IMR-90 (cell line): ENCODE results near the gene RTEL1. TPM values are rescaled to one million over a fixed set of nuclear protein-coding genes. Genes with fewer than 3 reads are reported as not detected.

Experiments used
- ATAC-seq: fragments of 200-7000 bp; cut with Tn5 transposase; 2 replicates; pipeline ENCODE4 v1.9.1; 2020; ENCODE audit warnings: low read depth, mild to moderate bottlenecking, moderate library complexity
- BruUV-seq: library from RNA; stranded (reverse); fragments of 400-500 nt; replicated peaks from 2 replicates; lab custom pipeline; 2021; lab: Mats Ljungman, UMichigan
- CTCF ChIA-PET: fragments of 300-600 bp; formaldehyde crosslinking; extraction: SDS; loops from one replicate; lab custom pipeline; 2021; ENCODE audit warnings: antibody characterized with exemption; lab: Yijun Ruan, JAX
- POLR2A ChIA-PET: fragments of 300-600 bp; sonication (Branson Sonifier 250); formaldehyde crosslinking; loops from one replicate; lab custom pipeline; 2022; ENCODE audit warnings: antibody characterized with exemption; ENCODE audit not compliant: unreplicated experiment; lab: Charles Lee
- DNase-seq: peaks from one replicate; pipeline ENCODE4 v3.0.0; 2013
- H2AFZ ChIP-seq: replicated peaks from 2 replicates; pipeline ENCODE3; 2013; ENCODE audit warnings: low read length, mild to moderate bottlenecking; ENCODE audit not compliant: poor library complexity
- H2AK5ac ChIP-seq: 2 replicates; pipeline ENCODE4 v1.6.1; 2013; ENCODE audit warnings: low read depth, low read length, inconsistent platforms
- H2AK9ac ChIP-seq: replicated peaks from 2 replicates; pipeline ENCODE3; 2013; ENCODE audit warnings: mild to moderate bottlenecking, low read depth, low read length, moderate library complexity; ENCODE audit not compliant: poor library complexity
- H2BK120ac ChIP-seq: 2 replicates; pipeline ENCODE4 v1.6.1; 2013; ENCODE audit warnings: low read depth, low read length, inconsistent platforms
- H2BK15ac ChIP-seq: 3 replicates; pipeline ENCODE4 v1.6.1; 2013; ENCODE audit warnings: low read depth, low read length, inconsistent platforms
- H2BK20ac ChIP-seq: 2 replicates; pipeline ENCODE4 v1.6.1; 2013; ENCODE audit warnings: low read depth, mild to moderate bottlenecking, inconsistent platforms, low read length, moderate library complexity
- H2BK5ac ChIP-seq: 2 replicates; pipeline ENCODE4 v1.6.1; 2013; ENCODE audit warnings: mild to moderate bottlenecking, low read depth, low read length, inconsistent platforms; ENCODE audit not compliant: poor library complexity, severe bottlenecking
- H3K14ac ChIP-seq: replicated peaks from 2 replicates; pipeline ENCODE4 v1.6.1; 2013; ENCODE audit warnings: low read depth, low read length, inconsistent platforms
- H3K18ac ChIP-seq: 2 replicates; pipeline ENCODE4 v1.6.1; 2013; ENCODE audit warnings: low read depth, low read length, control low read depth
- H3K23ac ChIP-seq: 2 replicates; pipeline ENCODE4 v1.6.1; 2013; ENCODE audit warnings: low read depth, low read length, inconsistent platforms
- H3K27ac ChIP-seq: 2 replicates; pipeline ENCODE4 v1.5.1; 2013; ENCODE audit warnings: mild to moderate bottlenecking, control low read depth, low read length; ENCODE audit not compliant: insufficient read depth
- H3K27me3 ChIP-seq: 2 replicates; pipeline ENCODE4 v1.6.1; 2013; ENCODE audit warnings: low read length; ENCODE audit not compliant: control insufficient read depth, insufficient read depth
- H3K36me3 ChIP-seq: 2 replicates; pipeline ENCODE4 v1.6.1; 2013; ENCODE audit warnings: low read length, mixed read lengths; ENCODE audit not compliant: control insufficient read depth, insufficient read depth
- H3K4ac ChIP-seq: 2 replicates; pipeline ENCODE4 v1.6.1; 2013; ENCODE audit warnings: low read depth, low read length, inconsistent platforms
- H3K4me1 ChIP-seq: 2 replicates; pipeline ENCODE4 v1.6.1; 2013; ENCODE audit warnings: low read length, mixed read lengths; ENCODE audit not compliant: control insufficient read depth, insufficient read depth
- H3K4me2 ChIP-seq: 2 replicates; pipeline ENCODE4 v1.6.1; 2013; ENCODE audit warnings: low read depth, mild to moderate bottlenecking, control low read depth, low read length, moderate library complexity
- H3K4me3 ChIP-seq: 2 replicates; pipeline ENCODE4 v1.5.1; 2013; ENCODE audit warnings: low read depth, mild to moderate bottlenecking, control low read depth, low read length, moderate library complexity; ENCODE audit not compliant: insufficient read depth
- H3K56ac ChIP-seq: 2 replicates; pipeline ENCODE4 v1.6.1; 2013; ENCODE audit warnings: low read length, inconsistent platforms; ENCODE audit not compliant: insufficient read depth; ENCODE audit errors: extremely low read depth
- H3K79me1 ChIP-seq, 2 experiments: 2 replicates each; pipeline ENCODE4 v1.6.1; 2013; ENCODE audit warnings: low read length in 2 of 2, inconsistent platforms in 1 of 2, low read depth in 1 of 2
- H3K9ac ChIP-seq: 2 replicates; pipeline ENCODE4 v1.6.1; 2013; ENCODE audit warnings: low read depth, low read length, control low read depth
- H3K9me1 ChIP-seq: 2 replicates; pipeline ENCODE4 v1.6.1; 2013; ENCODE audit warnings: low read length, inconsistent platforms; ENCODE audit not compliant: insufficient read depth
- H3K9me3 ChIP-seq: 2 replicates; pipeline ENCODE4 v1.6.1; 2013; ENCODE audit warnings: low read length; ENCODE audit not compliant: control insufficient read depth, insufficient read depth
- H4K20me1 ChIP-seq: 2 replicates; pipeline ENCODE4 v1.6.1; 2013; ENCODE audit warnings: low read length, inconsistent platforms; ENCODE audit not compliant: insufficient read depth
- H4K5ac ChIP-seq: 2 replicates; pipeline ENCODE4 v1.6.1; 2013; ENCODE audit warnings: mild to moderate bottlenecking, low read depth, low read length, control low read depth
- H4K8ac ChIP-seq, 2 experiments: 2 replicates each; pipeline ENCODE4 v1.6.1; 2013; ENCODE audit warnings: low read depth in 2 of 2, low read length in 2 of 2, control low read depth in 1 of 2, inconsistent platforms in 1 of 2
- H4K91ac ChIP-seq: 2 replicates; pipeline ENCODE4 v1.6.1; 2013; ENCODE audit warnings: low read depth, low read length, inconsistent platforms; ENCODE audit not compliant: insufficient read depth
- BHLHE40 ChIP-seq: fragments of 150-350 bp; IDR thresholded peaks from 2 replicates; pipeline ENCODE4 v1.6.1; 2016; ENCODE audit warnings: mild to moderate bottlenecking, low read depth, low read length
- FOS ChIP-seq: fragments of 150-350 bp; IDR thresholded peaks from 2 replicates; pipeline ENCODE4 v1.6.1; 2016; ENCODE audit warnings: low read depth, low read length
- MAFK ChIP-seq: IDR thresholded peaks from 2 replicates; pipeline ENCODE4 v1.6.1; 2012; ENCODE audit warnings: low read depth, low read length, improper control_type of control experiment
- MAZ ChIP-seq: IDR thresholded peaks from 2 replicates; pipeline ENCODE4 v1.6.1; 2012; ENCODE audit warnings: low read depth, mild to moderate bottlenecking, low read length, improper control_type of control experiment, moderate library complexity, borderline replicate concordance
- SMC3 ChIP-seq: fragments of 150-350 bp; IDR thresholded peaks from 2 replicates; pipeline ENCODE4 v1.6.1; 2016; ENCODE audit warnings: low read depth, mild to moderate bottlenecking, antibody characterized with exemption, low read length, moderate library complexity
- WGBS, 2 experiments: methylation state at CpG; one replicate each; pipeline versions ENCODE4 v1.1.5 to v1.1.7; 2013; ENCODE audit warnings: missing lambda C conversion rate in 2 of 2; ENCODE audit not compliant: insufficient read length in 1 of 2; ENCODE audit errors: extremely low coverage in 2 of 2; 5-methylcytosine and 5-hydroxymethylcytosine counted together
- dilution Hi-C: fragments of 300-500 bp; cut with HindIII; formaldehyde crosslinking; loops from one replicate; pipeline ENCODE4 v1.14.3; 2018; ENCODE audit warnings: low sequenced_read_pairs; ENCODE audit not compliant: unreplicated experiment
- in situ Hi-C: fragments of 300-500 bp; cut with MboI; formaldehyde crosslinking; loops from 3 replicates; pipeline ENCODE4 v1.14.3; 2019; ENCODE audit warnings: low sequenced_read_pairs, inconsistent platforms, mixed read lengths
- intact Hi-C: fragments of 100-400 bp; cut with micrococcal nuclease; formaldehyde crosslinking; loops from 2 replicates; pipeline ENCODE4 v1.10.0; 2022
- polyA plus RNA-seq, 3 experiments: library from polyadenylated mRNA; depleted of rRNA; stranded (reverse); fragments of >200 nt; gene quantifications; 2 replicates each; pipeline ENCODE4 v1.2.3, GENCODE V29; 2012; ENCODE audit warnings: low replicate concordance in 1 of 3
- total RNA-seq: library from RNA; depleted of rRNA; stranded (reverse); fragments of >200 nt; gene quantifications from 2 replicates; pipeline ENCODE4 v1.2.3, GENCODE V29; 2012
- TF ChIP-seq, protein P1 (sequence below): conservative IDR thresholded peaks from 2 replicates; pipeline ENCODE4 v1.5.1; 2012; ENCODE audit warnings: mild to moderate bottlenecking, low read depth, low read length, improper control_type of control experiment
- TF ChIP-seq, protein P2 (sequence below): fragments of 150-350 bp; IDR thresholded peaks from 2 replicates; pipeline ENCODE4 v1.6.1; 2017; ENCODE audit warnings: mild to moderate bottlenecking, antibody characterized with exemption, low read length, low read depth

RTEL1 gene
- total and polyA plus RNA-seq, 2 of the 4 experiments (the other 2 are of a cell fraction): 14.7 to 18.8 TPM

DNA sequence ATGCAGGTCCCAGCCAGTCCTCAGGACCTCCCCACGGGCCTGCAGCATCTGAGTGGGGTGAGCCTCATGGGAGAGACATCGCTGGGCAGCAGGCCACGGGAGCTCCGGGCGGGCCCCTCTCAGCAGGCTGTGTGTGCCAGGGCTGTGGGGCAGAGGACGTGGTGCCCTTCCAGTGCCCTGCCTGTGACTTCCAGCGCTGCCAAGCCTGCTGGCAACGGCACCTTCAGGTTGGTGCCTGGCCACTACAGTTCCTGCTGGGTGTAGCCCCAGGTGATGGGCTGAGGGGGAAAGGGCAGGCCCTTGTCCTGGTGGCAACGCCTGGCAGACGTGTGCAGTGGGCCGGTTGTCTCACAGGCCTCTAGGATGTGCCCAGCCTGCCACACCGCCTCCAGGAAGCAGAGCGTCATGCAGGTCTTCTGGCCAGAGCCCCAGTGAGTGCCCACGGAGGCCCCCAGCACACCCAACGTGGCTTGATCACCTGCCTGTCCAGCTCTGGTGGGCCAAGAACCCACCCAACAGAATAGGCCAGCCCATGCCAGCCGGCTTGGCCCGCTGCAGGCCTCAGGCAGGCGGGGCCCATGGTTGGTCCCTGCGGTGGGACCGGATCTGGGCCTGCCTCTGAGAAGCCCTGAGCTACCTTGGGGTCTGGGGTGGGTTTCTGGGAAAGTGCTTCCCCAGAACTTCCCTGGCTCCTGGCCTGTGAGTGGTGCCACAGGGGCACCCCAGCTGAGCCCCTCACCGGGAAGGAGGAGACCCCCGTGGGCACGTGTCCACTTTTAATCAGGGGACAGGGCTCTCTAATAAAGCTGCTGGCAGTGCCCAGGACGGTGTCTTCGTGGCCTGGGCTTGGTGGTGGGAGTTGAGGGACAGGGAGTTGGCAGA, 37.6 kb downstream of the RTEL1 start:
- intact Hi-C loops: no loop called here

More for the DNA sequence above, 37.6 kb downstream of the RTEL1 start:
- Histone ChIP-seq H3K4ac (no peak overlapping the region), H2AFZ (peak overlapping the region; percentile 14), H2BK15ac (no peak overlapping the region), H3K4me1 (peaks cover 22% of the 10 kb centered on the region), H3K18ac (no peak overlapping the region), H2BK5ac (peak overlapping the region; percentile 7), H4K91ac (no peak overlapping the region), H3K9ac (no peak overlapping the region), H2AK5ac (no peak overlapping the region; the same call in 1 of the 2 replicates), H4K20me1 (no peaks in the 10 kb centered on the region), H3K4me2 (no peak overlapping the region), H4K8ac (peak overlapping the region in 1 of 2 experiments; percentile 29; a peak in 1 of 4 replicates), H4K5ac (no peak overlapping the region), H3K79me1 (peaks cover 11 to 40% of the 10 kb centered on the region in 2 experiments; a peak in 3 of 4 replicates), H3K23ac (no peak overlapping the region), H2AK9ac (peak overlapping the region; percentile 77), H3K9me3 (no peaks in the 10 kb centered on the region), H2BK120ac (no peak overlapping the region), H3K56ac (no peak overlapping the region), H2BK20ac (no peak overlapping the region), H3K27ac (no peak overlapping the region), H3K14ac (no peak overlapping the region), H3K4me3 (no peak overlapping the region), H3K36me3 (peaks cover 10% of the 10 kb centered on the region; the same call in 1 of the 2 replicates), H3K27me3 (no peaks in the 10 kb centered on the region), H3K9me1 (no peaks in the 10 kb centered on the region)
- POLR2A ChIA-PET: interaction anchor here (1.2 kb wide), 1 partner anchor 12 kb away, joined by 4 read pairs; the partner anchor contains the start of genes ARFRP1 and ZGPAT
- BruUV-seq: no TSS peak
- 95% methylated on average over 9 of the region's 25 CpGs; no CpG with 5 or more reads in 1 of the 2 experiments for WGBS, 2 experiments
- ATAC-seq (no peak), DNase-seq (no peak)
- CTCF ChIA-PET: no interaction called here
- dilution Hi-C loops: no loop called here
- in situ Hi-C loops: no loop called here
- no peak for TF ChIP-seq FOS
- TF ChIP-seq, protein P1, sequence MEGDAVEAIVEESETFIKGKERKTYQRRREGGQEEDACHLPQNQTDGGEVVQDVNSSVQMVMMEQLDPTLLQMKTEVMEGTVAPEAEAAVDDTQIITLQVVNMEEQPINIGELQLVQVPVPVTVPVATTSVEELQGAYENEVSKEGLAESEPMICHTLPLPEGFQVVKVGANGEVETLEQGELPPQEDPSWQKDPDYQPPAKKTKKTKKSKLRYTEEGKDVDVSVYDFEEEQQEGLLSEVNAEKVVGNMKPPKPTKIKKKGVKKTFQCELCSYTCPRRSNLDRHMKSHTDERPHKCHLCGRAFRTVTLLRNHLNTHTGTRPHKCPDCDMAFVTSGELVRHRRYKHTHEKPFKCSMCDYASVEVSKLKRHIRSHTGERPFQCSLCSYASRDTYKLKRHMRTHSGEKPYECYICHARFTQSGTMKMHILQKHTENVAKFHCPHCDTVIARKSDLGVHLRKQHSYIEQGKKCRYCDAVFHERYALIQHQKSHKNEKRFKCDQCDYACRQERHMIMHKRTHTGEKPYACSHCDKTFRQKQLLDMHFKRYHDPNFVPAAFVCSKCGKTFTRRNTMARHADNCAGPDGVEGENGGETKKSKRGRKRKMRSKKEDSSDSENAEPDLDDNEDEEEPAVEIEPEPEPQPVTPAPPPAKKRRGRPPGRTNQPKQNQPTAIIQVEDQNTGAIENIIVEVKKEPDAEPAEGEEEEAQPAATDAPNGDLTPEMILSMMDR: no peak
- no peak for TF ChIP-seq MAFK
- TF ChIP-seq BHLHE40: no peak
- TF ChIP-seq MAZ: no peak
- TF ChIP-seq, protein P2, sequence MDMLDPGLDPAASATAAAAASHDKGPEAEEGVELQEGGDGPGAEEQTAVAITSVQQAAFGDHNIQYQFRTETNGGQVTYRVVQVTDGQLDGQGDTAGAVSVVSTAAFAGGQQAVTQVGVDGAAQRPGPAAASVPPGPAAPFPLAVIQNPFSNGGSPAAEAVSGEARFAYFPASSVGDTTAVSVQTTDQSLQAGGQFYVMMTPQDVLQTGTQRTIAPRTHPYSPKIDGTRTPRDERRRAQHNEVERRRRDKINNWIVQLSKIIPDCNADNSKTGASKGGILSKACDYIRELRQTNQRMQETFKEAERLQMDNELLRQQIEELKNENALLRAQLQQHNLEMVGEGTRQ: no peak
- no peak for TF ChIP-seq SMC3
